DMS 273 treated with DMSO at 0.1 percent for 48 hours (cell line): Measurements from ENCODE around the gene RBM14.
"Not testable (repeated sequence)": the region's sequence is repeated elsewhere in the genome, so short reads cannot be mapped to it uniquely, and the experiment has no call there.

Source experiments
- DNase-seq: peaks from one replicate; lab custom pipeline; 2025; lab: John Stamatoyannopoulos, UW

RBM14 gene, protein sequence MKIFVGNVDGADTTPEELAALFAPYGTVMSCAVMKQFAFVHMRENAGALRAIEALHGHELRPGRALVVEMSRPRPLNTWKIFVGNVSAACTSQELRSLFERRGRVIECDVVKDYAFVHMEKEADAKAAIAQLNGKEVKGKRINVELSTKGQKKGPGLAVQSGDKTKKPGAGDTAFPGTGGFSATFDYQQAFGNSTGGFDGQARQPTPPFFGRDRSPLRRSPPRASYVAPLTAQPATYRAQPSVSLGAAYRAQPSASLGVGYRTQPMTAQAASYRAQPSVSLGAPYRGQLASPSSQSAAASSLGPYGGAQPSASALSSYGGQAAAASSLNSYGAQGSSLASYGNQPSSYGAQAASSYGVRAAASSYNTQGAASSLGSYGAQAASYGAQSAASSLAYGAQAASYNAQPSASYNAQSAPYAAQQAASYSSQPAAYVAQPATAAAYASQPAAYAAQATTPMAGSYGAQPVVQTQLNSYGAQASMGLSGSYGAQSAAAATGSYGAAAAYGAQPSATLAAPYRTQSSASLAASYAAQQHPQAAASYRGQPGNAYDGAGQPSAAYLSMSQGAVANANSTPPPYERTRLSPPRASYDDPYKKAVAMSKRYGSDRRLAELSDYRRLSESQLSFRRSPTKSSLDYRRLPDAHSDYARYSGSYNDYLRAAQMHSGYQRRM

DNA sequence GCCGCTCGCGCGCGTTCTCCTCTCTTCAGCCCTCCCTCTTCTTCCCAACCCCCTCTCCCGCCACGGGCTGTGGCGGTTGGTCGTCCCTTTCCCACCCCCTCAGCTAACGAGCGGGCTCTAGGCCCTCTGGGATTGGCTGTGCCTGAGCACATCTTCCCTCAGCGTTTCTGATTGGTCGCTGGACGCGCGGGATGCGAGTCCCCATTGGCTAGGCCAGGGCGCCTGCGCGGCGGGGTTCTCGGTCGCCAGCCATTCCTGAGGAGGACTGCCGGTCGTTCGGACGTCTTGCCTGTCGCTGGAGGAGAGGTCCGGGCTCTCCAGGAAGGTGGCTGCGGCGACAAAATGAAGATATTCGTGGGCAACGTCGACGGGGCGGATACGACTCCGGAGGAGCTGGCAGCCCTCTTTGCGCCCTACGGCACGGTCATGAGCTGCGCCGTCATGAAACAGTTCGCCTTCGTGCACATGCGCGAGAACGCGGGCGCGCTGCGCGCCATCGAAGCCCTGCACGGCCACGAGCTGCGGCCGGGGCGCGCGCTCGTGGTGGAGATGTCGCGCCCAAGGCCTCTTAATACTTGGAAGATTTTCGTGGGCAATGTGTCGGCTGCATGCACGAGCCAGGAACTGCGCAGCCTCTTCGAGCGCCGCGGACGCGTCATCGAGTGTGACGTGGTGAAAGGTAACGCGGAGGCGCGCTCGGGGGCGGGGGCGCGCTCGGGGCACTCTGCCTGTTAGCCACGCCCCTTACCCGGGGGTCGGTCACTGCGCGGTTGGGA, at the start of gene RBM14:
TSS of gene RBM14 (plus strand) at position 252 of the 776 bp plus-strand sequence. CDS start at position 343, 91 bp downstream.
- DNase-seq, result peak; percentile 93

DNA sequence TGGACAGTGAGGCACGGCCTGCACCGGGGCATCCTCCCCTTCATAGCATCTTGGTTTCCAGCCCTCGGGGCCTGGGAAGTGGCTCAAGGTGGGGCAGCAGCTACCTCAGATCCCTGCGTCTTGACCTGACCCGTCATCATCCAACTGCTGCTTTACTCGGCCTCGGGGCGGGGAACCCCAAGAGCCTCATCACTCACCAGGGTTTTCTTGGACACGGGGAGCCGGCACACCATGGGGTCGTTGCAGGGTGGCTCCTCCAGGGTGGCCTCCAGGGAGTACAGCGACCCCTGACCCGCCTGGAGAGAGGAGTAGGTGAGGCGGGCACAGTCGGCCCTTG, 48.7 kb upstream of the RBM14 start:
- DNase-seq, result no peak

DNA sequence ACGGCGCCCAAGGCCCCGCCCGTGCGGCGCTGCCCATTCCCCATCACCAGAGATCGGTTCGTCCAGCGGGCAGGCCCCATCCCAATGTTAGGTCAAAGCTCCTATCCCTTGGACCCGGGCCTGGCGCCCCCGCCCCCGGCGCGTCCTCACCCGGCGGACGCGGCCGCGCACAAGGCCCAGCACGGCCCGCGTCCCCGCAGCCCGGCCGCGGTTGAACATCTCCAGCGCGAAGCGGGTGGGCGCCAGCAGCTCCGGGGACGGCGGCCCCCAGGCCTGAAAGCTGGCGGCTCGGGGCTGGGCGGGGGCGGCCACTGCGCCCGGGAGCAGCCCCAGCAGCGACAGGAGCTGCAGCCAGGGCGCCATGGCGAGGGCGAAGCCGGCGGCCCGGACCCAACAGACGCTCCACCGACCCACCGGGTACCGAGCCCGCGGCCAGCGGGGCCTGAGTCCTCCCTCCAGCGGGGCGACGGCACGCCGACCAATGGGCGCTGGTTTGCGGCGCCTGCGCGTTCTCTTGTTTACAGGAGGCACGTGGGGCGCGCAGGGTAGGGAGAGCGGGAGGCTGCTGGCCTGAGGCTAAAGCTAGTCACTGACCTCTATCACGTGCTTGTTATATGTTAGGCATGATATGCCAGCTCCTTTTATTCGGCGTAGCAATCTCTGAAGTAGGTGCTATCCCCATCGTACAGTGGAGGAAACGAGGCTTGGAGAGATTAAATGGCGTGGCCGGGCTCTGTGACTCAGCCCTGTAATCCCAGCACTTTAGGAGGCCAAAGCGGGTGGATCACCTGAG, 48.1 kb upstream of the RBM14 start, which contains the start of gene CTSF:
TSS of gene CTSF (minus strand) at position 483 of the 793 bp plus-strand sequence. CDS start at position 363, 120 bp downstream.
- DNase-seq, result peak; percentile 2

DNA sequence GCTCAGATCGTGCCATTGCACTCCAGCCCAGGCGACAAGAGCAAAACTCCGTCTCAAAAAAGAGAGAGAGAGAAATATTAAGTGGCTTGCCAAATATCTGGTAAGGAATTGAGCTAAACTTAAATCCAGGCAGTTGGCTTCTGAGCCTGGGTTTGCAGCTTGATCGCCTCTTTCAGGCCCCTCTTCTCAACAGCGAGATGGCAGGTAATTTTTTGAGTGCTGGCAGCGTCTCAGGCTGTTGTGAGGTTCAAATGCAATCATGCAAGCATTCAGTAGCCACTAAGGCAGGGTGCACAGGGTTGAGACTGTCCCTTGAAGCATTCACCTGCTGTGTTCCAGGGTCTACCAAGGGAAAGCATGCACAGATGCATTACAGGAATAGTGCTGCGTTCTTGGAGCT, 47.4 kb upstream of the RBM14 start:
- no peak for DNase-seq

DNA sequence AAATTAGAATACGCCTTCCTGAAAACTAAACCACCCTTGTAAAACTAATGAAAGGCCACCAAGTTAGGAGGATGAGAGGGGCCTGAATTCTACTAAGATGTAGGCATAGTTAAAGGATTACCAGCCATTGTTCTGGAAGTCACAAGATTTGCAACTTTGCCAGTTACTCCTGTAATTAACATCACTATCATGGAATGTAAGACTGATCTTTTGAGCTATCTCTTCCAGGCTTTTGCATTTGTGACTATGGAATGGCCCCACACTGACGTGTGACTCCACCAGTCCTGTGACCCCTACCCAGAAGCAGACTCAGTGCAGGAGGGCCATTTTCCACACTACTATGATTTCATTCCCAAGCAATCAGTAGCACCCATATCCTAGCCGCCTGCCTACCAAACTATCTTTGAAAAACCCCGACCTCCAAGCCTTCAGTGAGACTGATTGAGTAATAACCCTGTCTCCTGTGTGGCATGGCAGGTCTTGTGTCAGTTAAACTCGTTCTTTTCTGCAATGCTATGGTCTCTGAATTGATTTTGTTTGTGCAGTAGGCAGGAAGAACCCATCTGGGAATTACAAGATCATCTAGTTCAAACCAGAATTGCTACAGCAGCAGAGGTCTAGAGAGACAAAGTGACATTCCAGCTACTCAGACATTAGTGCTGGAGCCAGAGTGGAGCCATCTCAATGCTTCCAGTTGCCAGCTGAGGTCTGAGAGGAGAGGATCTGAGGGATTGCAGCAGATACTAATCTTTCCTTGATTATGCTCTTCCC, 46.2 kb upstream of the RBM14 start:
- no peak for DNase-seq

DNA sequence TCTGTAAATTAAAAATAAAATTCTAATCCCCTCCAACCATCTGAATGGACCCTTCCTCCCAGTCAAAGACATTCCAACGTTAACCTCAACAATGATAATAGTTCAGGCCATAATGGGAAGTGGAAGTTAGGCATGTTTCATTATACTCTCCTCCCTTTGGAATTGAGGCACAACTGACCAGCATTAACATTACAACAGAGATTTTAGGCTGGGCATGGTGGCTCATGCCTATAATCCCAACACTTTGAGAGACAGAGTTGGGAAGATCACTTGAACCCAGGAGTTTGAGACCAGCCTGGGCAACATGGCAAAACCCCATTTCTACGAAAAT, 45.6 kb upstream of the RBM14 start:
- no peak for DNase-seq

DNA sequence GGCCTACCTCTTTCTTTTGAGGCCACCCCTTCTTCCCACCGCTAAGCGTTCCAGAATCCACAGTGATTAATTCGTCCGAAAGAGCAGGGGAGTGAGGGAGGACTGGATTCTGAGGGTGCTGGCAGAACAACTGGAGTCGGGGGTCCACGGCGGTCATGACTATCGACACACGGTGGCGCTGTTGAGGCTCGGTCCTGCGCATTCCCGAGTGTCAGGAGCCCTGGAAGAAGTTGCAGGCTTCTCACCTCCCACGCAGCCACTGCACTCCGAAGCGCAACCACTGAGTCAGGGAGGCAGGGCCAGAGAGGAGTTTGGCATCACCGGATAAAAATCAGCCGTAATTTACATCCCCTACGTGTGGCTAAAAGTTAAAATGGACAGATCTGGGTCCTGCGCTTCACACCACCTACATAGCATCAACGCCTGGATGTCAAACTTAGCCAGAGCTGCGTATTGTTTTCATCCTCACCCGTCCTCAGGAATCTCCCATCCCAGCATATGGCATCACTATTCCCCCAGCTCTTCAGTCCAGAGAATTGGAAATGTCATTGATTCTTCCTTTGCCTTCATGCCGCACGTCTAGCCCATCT, 37.3 kb upstream of the RBM14 start:
- no peak for DNase-seq

DNA sequence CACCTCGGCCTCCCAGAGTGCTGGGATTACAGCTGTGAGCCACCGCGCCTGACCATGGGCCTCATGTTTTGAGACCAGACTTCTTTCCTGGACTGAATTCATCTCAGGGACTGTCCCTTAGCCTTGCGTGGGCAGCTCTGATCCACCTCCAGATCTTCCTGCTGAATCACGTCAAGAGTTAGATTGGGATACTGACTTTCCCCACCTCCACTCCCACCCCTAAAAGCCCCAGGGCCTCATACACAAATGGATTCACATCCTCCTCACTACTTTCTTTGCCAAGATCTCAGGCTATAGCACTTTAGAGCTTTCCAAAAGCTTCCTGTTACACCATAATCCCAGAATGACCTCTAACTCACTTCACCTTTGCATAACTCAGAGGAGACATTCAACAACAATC, 35.6 kb upstream of the RBM14 start:
- DNase-seq, result no peak

DNA sequence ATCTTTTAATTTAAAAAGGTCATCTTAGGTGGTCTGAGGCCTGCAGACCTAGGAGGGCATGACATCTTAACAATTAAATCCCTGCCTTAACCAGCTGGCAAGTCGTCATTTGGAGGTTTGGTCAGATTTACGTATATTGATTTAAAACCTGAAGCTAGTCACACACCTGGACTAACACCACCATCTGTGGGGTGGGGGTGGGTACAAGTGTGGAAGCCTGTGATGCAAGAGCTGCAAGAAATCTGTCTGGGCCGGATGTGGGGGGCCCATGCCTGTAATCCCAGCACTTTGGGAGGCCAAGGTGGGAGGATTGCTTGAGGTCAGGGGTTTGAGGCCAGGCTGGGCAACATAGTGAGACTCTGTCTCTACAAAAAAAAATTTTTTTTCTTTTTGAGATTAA, 35.2 kb upstream of the RBM14 start:
- DNase-seq, result no peak

DNA sequence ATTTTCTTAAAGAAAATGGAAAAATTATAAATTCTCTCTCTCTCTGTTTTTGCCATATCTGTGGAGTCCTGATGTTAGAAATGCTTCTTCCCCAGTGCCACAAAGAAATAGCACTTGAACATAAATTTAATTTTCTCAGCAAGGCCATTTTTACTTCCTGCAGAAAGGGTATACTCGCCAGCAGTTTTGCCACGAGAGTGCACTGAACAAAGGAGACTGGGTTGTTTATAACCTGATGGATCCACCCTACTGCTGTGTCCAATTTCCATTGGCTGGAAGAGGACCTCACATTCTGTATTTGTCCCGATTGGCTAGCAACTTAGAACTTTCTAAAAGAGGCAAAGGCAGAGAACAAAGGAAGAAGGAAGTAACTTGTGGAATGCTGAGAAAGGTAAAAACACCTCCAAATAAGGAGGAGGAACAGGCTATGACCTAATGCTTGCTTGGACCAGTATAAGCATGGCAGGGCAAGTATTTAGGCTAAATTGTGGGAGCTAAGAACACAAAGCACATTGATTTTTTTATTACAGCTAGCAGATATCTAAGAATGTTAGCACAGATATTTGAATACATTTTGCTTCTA, 33.8 kb upstream of the RBM14 start:
- DNase-seq, result not testable (repeated sequence)

DNA sequence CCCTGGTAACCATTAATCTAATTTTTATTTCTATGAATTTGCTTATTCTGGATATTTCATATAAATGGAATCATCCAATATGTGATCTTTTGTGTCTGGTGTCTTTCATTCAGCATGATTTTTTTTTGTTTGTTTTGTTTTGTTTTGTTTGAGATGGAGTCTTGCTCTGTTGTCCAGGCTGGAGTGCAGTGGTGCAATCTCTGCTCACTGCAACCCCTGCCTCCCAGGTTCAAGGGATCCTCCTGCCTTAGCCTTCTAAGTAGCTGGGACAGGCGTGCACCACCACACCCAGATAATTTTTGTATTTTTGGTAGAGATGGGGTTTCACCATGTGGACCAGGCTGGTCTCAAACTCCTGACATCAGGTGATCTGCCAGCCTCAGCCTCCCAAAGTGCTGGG, 31.0 kb upstream of the RBM14 start:
- not testable (repeated sequence) for DNase-seq

DNA sequence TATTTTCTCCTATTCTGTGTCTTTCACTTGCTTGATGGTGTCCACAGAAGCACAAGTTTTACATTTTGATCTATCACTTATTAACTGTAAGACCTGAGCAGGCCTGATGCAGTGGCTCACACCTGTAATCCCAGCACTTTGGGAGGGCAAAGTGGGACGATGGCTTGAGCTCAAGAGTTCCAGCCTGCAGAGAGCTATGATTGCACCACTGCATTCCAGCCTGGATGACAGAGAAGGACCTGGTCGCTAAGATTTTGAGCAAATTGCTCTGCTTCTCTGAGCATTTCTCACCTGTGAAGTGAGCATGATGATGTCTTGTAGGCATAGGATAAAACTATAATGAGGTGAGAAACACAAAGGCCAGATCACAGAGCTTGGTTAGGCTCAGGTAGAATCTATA, 30.3 kb upstream of the RBM14 start:
- DNase-seq, result no peak

DNA sequence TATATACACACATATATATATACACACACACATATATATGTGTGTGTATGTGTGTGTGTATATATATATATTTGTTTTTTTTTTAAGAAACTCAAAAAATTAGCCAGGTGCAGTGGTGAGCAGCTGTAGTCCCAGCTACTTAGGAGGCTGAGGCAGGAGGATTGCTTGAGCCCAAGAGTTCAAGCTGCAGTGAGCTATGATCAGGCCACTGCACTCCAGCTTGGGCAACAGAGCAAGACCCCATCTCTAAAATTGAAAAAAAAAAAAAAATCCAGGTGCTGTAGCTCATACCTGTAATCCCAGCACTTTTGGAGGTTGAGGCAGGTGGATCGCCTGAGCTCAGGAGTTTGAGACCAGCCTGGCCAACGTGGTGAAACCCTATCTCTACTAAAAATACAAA, 27.1 kb upstream of the RBM14 start:
- not testable (repeated sequence) for DNase-seq

DNA sequence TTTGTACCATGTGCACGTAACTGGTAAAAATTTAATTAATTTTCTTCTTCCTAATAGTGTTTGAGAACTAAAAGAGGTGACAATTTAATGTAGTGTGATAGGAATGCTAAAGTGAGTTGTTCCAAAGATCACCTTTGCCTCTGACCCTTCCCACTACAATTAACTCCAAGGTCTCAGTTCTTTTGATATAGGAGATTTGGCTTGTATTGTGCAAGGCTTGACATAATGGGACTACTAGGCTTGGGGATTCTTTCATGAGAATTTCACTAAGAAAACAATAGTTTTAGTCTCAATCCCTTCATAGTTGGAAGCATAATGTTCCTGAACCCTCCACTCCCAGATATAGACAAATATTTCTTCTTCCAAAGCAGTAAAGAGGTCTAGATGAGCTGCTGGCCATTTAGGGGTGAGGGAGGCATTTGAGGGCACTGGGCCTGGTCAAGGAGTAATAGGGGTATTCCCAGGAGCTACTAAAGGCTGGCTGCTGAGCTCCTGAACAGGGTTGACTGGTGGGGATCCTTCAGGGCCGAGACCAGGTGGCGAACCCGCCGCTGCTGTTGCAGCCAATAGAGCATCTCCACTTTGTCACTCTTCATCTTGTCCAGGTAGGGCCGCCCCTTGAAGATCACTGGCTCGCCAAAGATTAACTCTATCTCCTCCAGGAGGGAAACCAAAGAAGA, 26.3 kb upstream of the RBM14 start:
- DNase-seq, result no peak

DNA sequence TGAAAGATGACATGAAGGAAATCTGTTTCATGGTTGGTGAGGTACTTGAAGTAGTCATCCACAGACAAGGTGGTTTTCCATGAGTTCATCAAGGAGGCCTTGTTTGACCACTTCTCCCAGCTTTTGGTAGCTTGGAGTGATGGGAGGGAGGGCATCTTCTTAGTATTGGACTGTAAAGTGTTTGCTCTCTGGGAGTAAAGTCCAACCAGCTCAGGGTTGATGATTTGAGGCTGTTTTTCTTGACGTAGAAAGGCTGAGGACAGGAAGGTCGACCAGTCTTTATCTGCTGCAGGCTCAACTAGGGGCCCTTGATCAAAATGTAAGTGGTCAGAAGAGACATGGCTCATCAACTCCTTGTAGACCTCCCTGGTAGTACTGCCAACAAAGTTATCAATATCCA, 25.3 kb upstream of the RBM14 start:
- no peak for DNase-seq

DNA sequence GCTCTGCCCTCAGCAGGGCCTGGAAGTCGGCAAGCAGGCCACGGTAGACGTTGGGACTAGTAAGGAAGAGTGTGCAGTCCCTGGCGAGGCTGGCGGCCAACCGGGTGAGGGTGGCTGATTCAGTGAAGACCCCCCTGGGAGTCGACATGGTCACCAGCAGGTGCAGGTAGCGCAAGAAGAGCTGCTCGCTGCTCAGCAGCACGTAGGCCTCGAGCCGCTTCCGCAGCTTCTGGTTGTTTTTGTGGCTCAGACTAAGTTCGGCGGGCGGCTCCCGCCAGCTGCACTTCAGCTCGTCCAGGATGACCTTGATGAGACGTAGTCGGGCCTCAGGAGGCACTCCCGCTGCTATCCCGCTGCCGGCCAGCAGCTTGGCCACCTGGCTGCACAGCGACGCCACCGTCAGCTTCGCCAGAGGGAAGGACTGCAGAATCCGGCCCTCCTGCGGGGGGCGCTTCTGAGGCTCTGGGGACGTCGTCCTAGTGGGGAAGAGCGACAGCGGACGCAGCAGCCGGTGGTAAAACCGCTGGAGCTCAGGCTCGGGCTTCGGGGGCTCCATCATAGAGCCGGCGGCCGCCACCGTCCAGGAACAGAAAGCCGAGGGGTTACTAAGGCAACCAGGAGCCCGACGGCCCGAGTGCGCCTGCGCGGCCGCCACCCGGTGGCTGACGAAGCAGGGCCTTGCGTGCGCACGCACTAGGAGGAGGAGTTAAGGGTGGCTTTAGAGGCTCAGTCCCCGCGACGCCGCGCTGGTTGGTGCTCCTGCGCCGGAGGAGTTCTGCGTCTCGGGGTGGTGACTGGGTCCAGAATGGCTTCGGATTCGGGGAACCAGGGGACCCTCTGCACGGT, 23.8 kb upstream of the RBM14 start, which contains the start of the genes CCDC87 and CCS:
TSS of gene CCDC87 (minus strand) at position 607 of the 846 bp plus-strand sequence. CDS start at position 559, 48 bp downstream.
TSS of gene CCS (plus strand) at position 729 of the 846 bp plus-strand sequence. CDS start at position 806, 77 bp downstream.
- DNase-seq, result peak; percentile 81

DNA sequence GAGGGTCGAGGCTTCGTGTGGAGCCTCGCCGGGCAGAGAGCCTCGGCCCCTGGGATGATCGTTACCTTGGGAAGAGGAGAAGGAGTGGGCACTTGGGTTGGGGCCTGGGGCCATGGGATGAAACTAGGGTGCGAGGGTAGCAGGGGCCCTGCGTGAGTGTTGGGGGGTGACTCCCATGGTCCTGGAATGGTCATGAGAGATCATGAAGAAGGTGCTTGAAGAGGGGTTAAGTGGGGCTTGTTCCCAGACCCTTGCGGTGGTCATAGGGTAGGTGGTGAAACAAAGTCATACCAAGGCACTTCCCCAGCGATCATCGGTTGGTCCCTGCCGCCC, 23.2 kb upstream of the RBM14 start:
- DNase-seq, result no peak

DNA sequence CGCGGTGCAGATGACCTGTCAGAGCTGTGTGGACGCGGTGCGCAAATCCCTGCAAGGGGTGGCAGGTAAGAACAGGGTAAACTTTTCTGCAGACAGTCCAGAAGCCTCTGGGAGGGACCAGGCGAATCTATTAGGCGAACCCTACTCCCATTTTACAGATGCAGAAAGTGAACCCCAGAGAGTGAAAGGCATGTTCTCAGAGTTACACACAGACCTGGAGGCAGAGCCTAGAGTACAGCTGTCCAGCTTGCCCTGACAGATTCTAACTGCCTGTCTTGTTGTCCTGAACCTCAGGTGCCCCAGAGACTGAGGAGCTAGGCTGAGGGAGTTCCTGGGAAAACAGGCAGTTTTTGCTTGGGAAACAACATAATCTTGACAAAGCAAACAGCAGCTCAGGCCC, 22.8 kb upstream of the RBM14 start:
- no peak for DNase-seq
